GM23338 (cell line): ENCODE results near the gene C2orf49. TPM values are rescaled to one million over a fixed set of nuclear protein-coding genes. Genes with fewer than 3 reads are reported as not detected.

Experiments used
- CTCF ChIP-seq, 2 experiments: fragments of 200-600 bp in 1 of 2; sonication (generic) in 1 of 2; conservative IDR thresholded peaks; 2 replicates each; pipeline versions ENCODE4 v1.5.1 to v1.6.1; 2016 to 2017; ENCODE audit warnings: antibody characterized with exemption in 2 of 2, low read depth in 2 of 2, mild to moderate bottlenecking in 2 of 2, moderate library complexity in 1 of 2
- ETS1 ChIP-seq: IDR thresholded peaks from 2 replicates; pipeline ENCODE4 v1.6.1; 2016; ENCODE audit warnings: antibody characterized with exemption
- NANOG ChIP-seq: IDR thresholded peaks from 2 replicates; pipeline ENCODE4 v1.6.1; 2016; ENCODE audit warnings: antibody characterized with exemption, borderline replicate concordance
- POLR2AphosphoS5 ChIP-seq: IDR thresholded peaks from 2 replicates; pipeline ENCODE4 v1.6.1; 2016; ENCODE audit warnings: antibody characterized with exemption, low read depth
- STAT1 ChIP-seq: IDR thresholded peaks from one replicate; pipeline ENCODE4 v1.6.1; 2016; ENCODE audit warnings: antibody characterized with exemption; ENCODE audit not compliant: unreplicated experiment
- ZNF462 ChIP-seq: fragments of 250-450 bp; sonication (Bioruptor Pico); IDR thresholded peaks from 2 replicates; pipeline ENCODE4 v1.5.0; 2020; ENCODE audit warnings: mild to moderate bottlenecking, moderate library complexity
- polyA plus RNA-seq: library from polyadenylated mRNA; unstranded; fragments of >200 nt; fragmentation: Nextera tagmentation; extraction: Ambion mirVana; gene quantifications from 2 replicates; pipeline ENCODE4 v1.2.1, GENCODE V29; 2016
- total RNA-seq: library from RNA; depleted of rRNA; stranded (reverse); fragments of >200 nt; shearing (Covaris generic); gene quantifications from 2 replicates; pipeline ENCODE4 v1.2.3, GENCODE V29; 2014

The C2orf49 gene
- total and polyA plus RNA-seq, 2 experiments from 2014 or later: 19.6 to 33.8 TPM

GRCh38 chr2:105288133-105288532 is 49.2 kb upstream of the C2orf49 start (continued):
- TF ChIP-seq CTCF (conservative IDR thresholded peaks at IDR 0.05; ENCODE audit: low read depth in 2 of 2) (no peak), POLR2AphosphoS5 (no peak), ZNF462 (CRISPR knock-in tag) (no peak), ETS1 (no peak), STAT1 (no peak), NANOG (no peak)
